ENCODE results near the gene APP.

The APP gene

GRCh38 chr21:25857308-25858074 lies 313.1 kb downstream of the APP start:
- in situ Hi-C loops (cut with MboI; ENCODE audit: low sequenced_read_pairs, unreplicated experiment): loop anchor here (25.0 kb wide), 1 partner anchor 245 kb away; the partner anchor contains the start of gene MRPL39
- no peak for TF ChIP-seq CTCF (IDR thresholded peaks at IDR 0.05; ENCODE audit: borderline replicate concordance, control extremely low read depth, extremely low read depth, insufficient read depth, missing control alignments)
- DNase-seq (ENCODE audit: low spot score): no peak

- in situ Hi-C loops (cut with MboI; ENCODE audit: low sequenced_read_pairs, unreplicated experiment): loop anchor here (25.0 kb wide), 1 partner anchor 243 kb away; the partner anchor contains the start of gene MRPL39
- no peak for TF ChIP-seq CTCF (IDR thresholded peaks at IDR 0.05; ENCODE audit: borderline replicate concordance, control extremely low read depth, extremely low read depth, insufficient read depth, missing control alignments)
- DNase-seq (ENCODE audit: low spot score): no peak
Measured at GRCh38 chr21:25855576-25855975, 315.0 kb downstream of the APP start.

- in situ Hi-C loops (cut with MboI; ENCODE audit: low sequenced_read_pairs, unreplicated experiment): loop anchor here (25.0 kb wide), 1 partner anchor 238 kb away; the partner anchor contains the start of gene MRPL39
- DNase-seq (ENCODE audit: low spot score): no peak
- TF ChIP-seq CTCF (IDR thresholded peaks at IDR 0.05; ENCODE audit: borderline replicate concordance, control extremely low read depth, extremely low read depth, insufficient read depth, missing control alignments): no peak
Measured at GRCh38 chr21:25850126-25850842, 320.3 kb downstream of the APP start.

- no peak for TF ChIP-seq CTCF (IDR thresholded peaks at IDR 0.05; ENCODE audit: borderline replicate concordance, control extremely low read depth, extremely low read depth, insufficient read depth, missing control alignments)
- no peak for DNase-seq (ENCODE audit: low spot score)
- in situ Hi-C loops (cut with MboI; ENCODE audit: low sequenced_read_pairs, unreplicated experiment): no loop called here
Measured at GRCh38 chr21:25848309-25848708, 322.3 kb downstream of the APP start.

- TF ChIP-seq CTCF (IDR thresholded peaks at IDR 0.05; ENCODE audit: borderline replicate concordance, control extremely low read depth, extremely low read depth, insufficient read depth, missing control alignments): no peak
- no peak for DNase-seq (ENCODE audit: low spot score)
- in situ Hi-C loops (cut with MboI; ENCODE audit: low sequenced_read_pairs, unreplicated experiment): no loop called here
Measured at GRCh38 chr21:25845729-25846256, 324.8 kb downstream of the APP start.

GRCh38 chr21:25842925-25843324 lies 327.6 kb downstream of the APP start:
- in situ Hi-C loops (cut with MboI; ENCODE audit: low sequenced_read_pairs, unreplicated experiment): no loop called here
- no peak for DNase-seq (ENCODE audit: low spot score)
- no peak for TF ChIP-seq CTCF (IDR thresholded peaks at IDR 0.05; ENCODE audit: borderline replicate concordance, control extremely low read depth, extremely low read depth, insufficient read depth, missing control alignments)
